D721Med (cell line): ENCODE data around the gene ARPC5.

ENCODE experiments used
- DNase-seq: peaks from one replicate; pipeline ENCODE4 v3.0.0; 2011; ENCODE audit warnings: low spot score; ENCODE audit not compliant: insufficient read length
- FAIRE-seq: peaks from 2 replicates; lab custom pipeline; 2011; peaks lifted over from hg19 to GRCh38; lab: Jason Lieb, UNC
- CTCF ChIP-seq: IDR thresholded peaks from 2 replicates; pipeline ENCODE4 v1.5.1; 2012; ENCODE audit warnings: mild to moderate bottlenecking, control low read depth; ENCODE audit not compliant: insufficient read depth; ENCODE audit errors: missing control alignments

Gene ARPC5

GRCh38 chr1:183654706-183655105 lies 19.1 kb upstream of the ARPC5 start:
- FAIRE-seq: no peak
- no peak for DNase-seq
- TF ChIP-seq CTCF: no peak

GRCh38 chr1:183653876-183654451 lies 18.4 kb upstream of the ARPC5 start:
- DNase-seq (no peak), FAIRE-seq (no peak)
- TF ChIP-seq CTCF: no peak

GRCh38 chr1:183653462-183653794 lies 17.8 kb upstream of the ARPC5 start:
- FAIRE-seq (no peak), DNase-seq (no peak)
- no peak for TF ChIP-seq CTCF

GRCh38 chr1:183652547-183653461 lies 17.2 kb upstream of the ARPC5 start, which contains the start of gene APOBEC4:
Gene APOBEC4, minus strand, starts transcription at chr1:183653316. Its CDS starts 4,535 bp downstream, at chr1:183648781.
- TF ChIP-seq CTCF: no peak
- no peak for FAIRE-seq
- DNase-seq: no peak

GRCh38 chr1:183652107-183652506 lies 16.5 kb upstream of the ARPC5 start:
- FAIRE-seq: peak; percentile 74
- no peak for TF ChIP-seq CTCF
- no peak for DNase-seq

GRCh38 chr1:183651612-183652011 lies 16.0 kb upstream of the ARPC5 start:
- TF ChIP-seq CTCF: no peak
- no peak for FAIRE-seq
- DNase-seq: no peak

GRCh38 chr1:183648042-183648441 lies 12.5 kb upstream of the ARPC5 start:
- FAIRE-seq: no peak
- TF ChIP-seq CTCF: no peak
- DNase-seq: no peak
